ENCODE data around the gene IL36G. TPM values are rescaled to one million over a fixed set of nuclear protein-coding genes. Genes with fewer than 3 reads are reported as not detected.

IL36G gene
- total and polyA plus RNA-seq, 2 of the 13 experiments (the other 11 are each of a cell fraction or from before 2014, with no cell fraction given) = not detected

GRCh38 chr2:112960230-112960825 lies 17.5 kb upstream of the IL36G start:
- ChIA-PET CTCF (ENCODE audit: low intra/inter-chr PET ratio, low total read pairs) (no interaction called here), POLR2A (no interaction called here)
- no peak overlapping the region for H3K4me2 ChIP-seq (ENCODE audit: low read depth, low read length)
- DNase-seq (ENCODE audit: low spot score) (no peak), FAIRE-seq (no peak), ATAC-seq (no peak)
- no peaks in the 10 kb centered on the region for H4K20me1 ChIP-seq (ENCODE audit: insufficient read depth, low read length)
- no peak overlapping the region for H2AFZ ChIP-seq (ENCODE audit: low read length)
- no peak overlapping the region for H3K27ac ChIP-seq (ENCODE audit: extremely low read length, insufficient read depth, low read length)
- no peak overlapping the region for H3K4me3 ChIP-seq (replicated peaks in 1 of 3; ENCODE audit: insufficient read depth in 1 of 3, low read depth in 2 of 3, low read length in 3 of 3)
- peaks cover 0 to 24% of the 10 kb centered on the region in 2 experiments; a peak in 3 of 5 replicates for H3K27me3 ChIP-seq (ENCODE audit: control insufficient read depth in 1 of 2, insufficient read depth in 2 of 2, low read length in 2 of 2)
- intact Hi-C loops (cut with micrococcal nuclease; ENCODE audit: unreplicated experiment) (no loop called here), in situ Hi-C loops (cut with HindIII; ENCODE audit: extremely low pct_ligation_motif_present, low pct_unique_long_range_greater_than_20kb) (no loop called here)
- no peaks in the 10 kb centered on the region for H3K4me1 ChIP-seq (ENCODE audit: insufficient read depth, low read length)
- 7% methylated on average over 2 of the region's 2 CpGs for WGBS (ENCODE audit: low lambda C conversion rate)
- no peaks in the 10 kb centered on the region for H3K36me3 ChIP-seq (replicated peaks in 1 of 2; ENCODE audit: control insufficient read depth in 1 of 2, insufficient read depth in 2 of 2, low read length in 2 of 2)
- TF ChIP-seq ZNF362 (CRISPR knock-in tag; IDR thresholded peaks at IDR 0.05; ENCODE audit: borderline replicate concordance) (no peak), CTCF (CRISPR knock-in tag; IDR thresholded peaks at IDR 0.05) (peak; percentile 24; the same call in 1 of the 2 replicates), HIC2 (CRISPR knock-in tag; IDR thresholded peaks at IDR 0.05; ENCODE audit: low read depth) (no peak), TRAFD1 (CRISPR knock-in tag; IDR thresholded peaks at IDR 0.05; ENCODE audit: borderline replicate concordance) (no peak), MATR3 (CRISPR knock-in tag; IDR thresholded peaks at IDR 0.05) (no peak)
- BruUV-seq (replicated peaks) = no TSS peak
- H3K9me3 ChIP-seq (ENCODE audit: low read length) = no peaks in the 10 kb centered on the region
- no peak overlapping the region for H3K9ac ChIP-seq (ENCODE audit: insufficient read depth, low read depth, low read length)
- no peaks in the 10 kb centered on the region for H3K79me2 ChIP-seq (ENCODE audit: insufficient read depth, low read length)

Measured in HepG2 (cell line).